Stimulated activated CD8-positive, alpha-beta memory T cell treated with anti-CD3 and anti-CD28 coated beads, Interleukin-12 subunit alpha, Interleukin-12 subunit beta, amount 100 ng/mL, for 4 hours (primary cell): ENCODE data around the gene MATN4.

Source experiments
- DNase-seq: peaks from one replicate; pipeline ENCODE4 v3.0.0-alpha.2; 2020; ENCODE audit warnings: low read depth

Gene MATN4

GRCh38 chr20:45248609-45249008 lies 59.5 kb downstream of the MATN4 start:
- no peak for DNase-seq

DNA sequence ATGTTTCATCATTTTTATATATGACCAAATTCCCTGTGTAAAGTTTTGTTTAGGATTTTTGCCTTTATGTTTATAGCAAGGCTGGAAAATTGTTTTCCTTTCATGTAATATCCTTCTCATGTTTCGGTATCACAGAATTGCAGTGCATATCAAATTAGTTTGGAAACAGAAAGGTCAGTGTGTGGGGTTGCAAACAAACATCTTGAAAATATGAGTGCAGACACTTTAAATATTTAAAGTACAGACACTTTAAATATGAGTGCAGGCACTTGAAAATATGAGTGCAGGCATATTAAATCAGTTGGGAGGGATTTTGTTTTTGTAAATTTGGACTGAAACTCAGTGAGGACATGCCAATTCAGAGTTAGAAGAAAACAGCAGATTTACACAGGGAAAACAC lies 60.2 kb downstream of the MATN4 start:
- no peak for DNase-seq

GRCh38 chr20:45246109-45246508 lies 62.0 kb downstream of the MATN4 start:
- no peak for DNase-seq
